CD4-positive, alpha-beta T cell treated with Interleukin-17A for 1 hour (primary cell): Measurements from ENCODE around the gene TCOF1.

ENCODE experiments used
- DNase-seq: peaks from one replicate; pipeline ENCODE4 v3.0.0-alpha.2; 2020

The TCOF1 gene

DNA sequence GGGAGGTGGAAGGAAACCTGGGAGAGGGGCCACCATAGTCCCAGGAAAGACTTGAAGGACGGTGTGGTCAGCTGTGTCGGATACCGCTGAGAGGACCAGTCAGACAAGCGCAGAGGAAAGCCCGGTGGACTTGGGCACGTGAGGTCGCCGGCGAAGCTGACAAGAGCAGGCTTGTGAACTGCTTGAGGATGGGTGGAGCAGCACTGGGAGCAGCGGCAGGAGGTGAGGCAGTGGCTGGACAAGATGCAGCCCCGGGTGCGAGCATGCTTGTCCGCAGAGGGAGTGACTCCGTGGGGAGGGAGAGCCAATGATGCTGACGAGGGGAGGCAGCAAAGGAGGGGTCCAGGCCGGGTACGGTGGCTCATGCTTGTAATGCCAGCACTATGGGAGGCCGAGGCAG, 73.6 kb downstream of the TCOF1 start:
- no peak for DNase-seq

GRCh38 chr5:150431574-150431973, 74.1 kb downstream of the TCOF1 start:
- no peak for DNase-seq

DNA sequence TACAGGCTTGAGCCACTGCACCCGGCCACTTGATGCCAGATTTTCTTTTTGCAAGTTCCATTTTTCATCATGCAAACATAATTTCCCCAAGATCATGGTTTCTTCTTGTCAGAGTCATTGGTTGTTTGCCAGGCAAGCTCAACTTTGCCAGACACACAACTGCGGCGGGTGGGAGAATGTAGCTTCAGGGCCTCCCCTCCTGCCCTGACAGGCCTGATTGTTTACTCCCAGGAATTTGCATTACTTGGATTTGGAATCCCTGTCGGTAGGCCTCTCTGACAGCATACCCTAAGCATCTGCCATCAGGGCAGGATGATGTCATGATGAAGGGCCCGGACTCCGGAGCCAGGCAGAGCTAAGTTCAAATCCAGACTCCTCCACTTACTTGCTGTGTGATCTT, 77.0 kb downstream of the TCOF1 start:
- DNase-seq = no peak

GRCh38 chr5:150436141-150436680, 78.7 kb downstream of the TCOF1 start:
- DNase-seq = peak; percentile 93

GRCh38 chr5:150438873-150439546, 81.5 kb downstream of the TCOF1 start:
- no peak for DNase-seq

- no peak for DNase-seq
Measured at GRCh38 chr5:150440948-150441812, 83.7 kb downstream of the TCOF1 start.

GRCh38 chr5:150441813-150442698, 84.6 kb downstream of the TCOF1 start:
- no peak for DNase-seq

DNA sequence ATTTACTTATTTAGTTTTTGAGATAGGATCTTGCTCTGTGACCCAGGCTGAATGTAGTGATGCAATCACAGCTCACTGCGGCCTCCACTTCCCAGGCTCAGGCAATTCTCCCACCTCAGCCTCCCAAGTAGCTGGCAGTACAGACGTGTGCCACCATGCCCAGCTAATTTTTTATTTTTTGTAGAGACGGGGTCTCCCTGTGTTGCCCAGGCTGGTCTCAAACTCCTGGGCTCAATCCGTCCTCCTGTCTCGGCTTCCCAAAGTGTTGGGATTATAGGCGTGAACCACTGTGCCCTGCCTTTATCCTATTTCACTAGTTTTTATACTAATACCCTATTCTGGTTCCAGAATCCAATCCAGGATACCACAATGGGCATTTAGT, 85.2 kb downstream of the TCOF1 start:
- DNase-seq = no peak

DNA sequence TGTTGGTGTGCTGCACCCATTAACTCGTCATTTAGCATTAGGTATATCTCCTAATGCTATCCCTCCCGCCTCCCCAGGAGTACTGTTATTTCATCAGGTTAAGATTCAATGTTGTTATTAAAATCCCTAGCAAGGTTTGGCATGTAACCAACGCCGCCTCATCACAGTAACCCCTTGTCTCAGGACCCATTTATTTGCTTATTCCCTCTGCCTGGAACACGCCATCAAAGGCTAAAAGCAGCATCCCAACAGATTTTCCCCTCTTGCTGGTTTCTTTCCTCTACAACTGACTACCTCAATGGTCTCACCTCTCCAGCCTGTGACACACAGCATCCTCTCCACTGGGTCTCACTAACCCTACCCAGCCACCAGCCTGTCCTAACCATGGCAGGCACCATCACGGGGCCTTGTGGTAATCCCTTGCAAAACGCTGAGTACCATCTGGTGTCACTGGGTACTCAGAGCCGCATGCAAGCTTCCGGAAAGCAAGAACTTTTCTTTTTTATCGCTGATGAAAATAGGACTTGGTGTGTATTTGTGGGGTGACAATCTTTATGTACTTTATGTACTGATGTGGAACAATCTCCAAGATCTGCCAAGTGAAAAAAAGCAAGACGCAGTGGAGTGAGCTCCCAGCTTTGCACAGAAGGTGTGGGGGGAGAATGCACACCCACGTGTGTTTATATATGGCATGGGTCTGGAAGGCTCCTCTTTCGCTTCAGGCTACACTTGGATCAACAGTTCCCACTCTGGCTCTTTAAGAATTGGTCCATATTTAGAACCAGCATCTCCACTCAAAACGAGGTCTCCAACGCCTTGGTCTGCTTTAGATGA, 86.0 kb downstream of the TCOF1 start:
- DNase-seq = no peak

- DNase-seq = no peak
Measured at GRCh38 chr5:150444770-150445169, 87.3 kb downstream of the TCOF1 start.

DNA sequence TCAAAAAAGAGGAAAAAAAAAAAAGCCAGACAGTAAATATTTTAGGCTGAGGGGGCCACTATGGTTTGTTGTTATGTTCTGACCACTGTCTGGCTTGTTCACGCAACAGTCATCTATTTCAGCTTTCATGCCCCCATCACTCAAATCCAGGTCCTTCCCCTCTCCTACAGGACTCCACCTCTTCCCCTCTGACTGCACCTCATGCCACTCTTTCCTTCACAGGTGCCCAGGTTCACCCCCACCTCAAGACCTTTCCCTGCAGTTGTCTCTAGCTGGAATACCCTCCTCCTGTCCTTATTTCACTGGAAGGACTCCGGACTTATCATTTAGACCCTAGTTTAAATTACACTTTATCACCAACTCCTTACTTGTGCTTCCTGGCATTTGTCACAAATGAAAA, 88.6 kb downstream of the TCOF1 start:
- no peak for DNase-seq

DNA sequence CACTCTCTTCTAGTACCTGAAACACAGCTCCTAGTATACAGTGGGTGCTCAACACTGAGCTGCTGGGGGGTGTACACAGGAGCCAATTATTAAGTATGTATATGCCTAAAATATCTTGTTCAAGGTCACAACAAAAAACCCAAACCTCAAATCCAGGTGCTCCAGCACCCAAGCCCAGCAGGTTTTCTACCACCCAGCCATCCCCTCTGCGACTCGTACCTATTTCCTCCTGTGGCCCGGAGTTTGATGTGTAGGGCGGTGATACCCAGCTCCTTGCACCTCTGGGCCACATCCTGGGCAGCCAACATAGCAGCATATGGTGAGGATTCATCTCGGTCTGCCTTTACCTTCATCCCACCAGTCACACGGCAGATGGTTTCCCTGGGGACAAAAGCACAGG, 89.1 kb downstream of the TCOF1 start:
- no peak for DNase-seq

- no peak for DNase-seq
Measured at GRCh38 chr5:150447188-150447587, 89.7 kb downstream of the TCOF1 start.

GRCh38 chr5:150448334-150448733, 90.8 kb downstream of the TCOF1 start:
- DNase-seq = no peak

DNA sequence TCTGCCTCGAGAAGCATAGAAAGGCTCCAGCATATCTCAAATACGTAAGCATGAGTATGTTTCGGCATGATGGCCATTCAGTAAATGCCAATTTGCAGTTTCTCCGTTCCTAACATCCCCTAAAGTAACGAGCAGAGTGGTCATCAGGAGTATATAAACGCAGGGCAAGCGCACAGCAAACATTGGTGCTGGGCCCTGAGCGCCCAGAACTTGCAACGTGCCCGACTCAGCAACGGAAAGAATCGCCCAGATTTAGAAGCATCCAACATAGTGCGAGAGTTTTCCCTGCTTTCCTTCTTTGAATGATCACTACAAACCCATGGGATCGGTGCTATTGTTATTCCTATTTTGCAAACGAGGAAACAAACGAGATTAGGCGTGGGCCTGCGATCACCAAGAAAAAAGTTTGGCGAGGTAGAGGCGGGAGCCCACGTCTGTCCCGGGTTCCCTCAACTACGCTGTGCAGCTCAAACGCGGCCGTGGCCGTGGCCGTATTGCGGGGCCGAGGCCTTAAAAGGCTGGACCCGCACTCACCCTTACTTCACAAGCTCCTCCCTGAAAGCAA, 91.5 kb downstream of the TCOF1 start:
- no peak for DNase-seq
